ENCODE data around the gene SPEF1. TPM values are rescaled to one million over a fixed set of nuclear protein-coding genes. Genes with fewer than 3 reads are reported as not detected.
A peak's percentile ranks its signal among the peaks of the same experiment; 100 is the strongest.

The SPEF1 gene
- total and polyA plus RNA-seq, 2 of the 13 experiments (the other 11 are each of a cell fraction or from before 2014, with no cell fraction given), result 0.11 to 0.27 TPM

- no peak for TF ChIP-seq BCLAF1 (IDR thresholded peaks at IDR 0.05)
- TF ChIP-seq ZNF644 (CRISPR knock-in tag; IDR thresholded peaks at IDR 0.05; ENCODE audit: low read depth), result no peak
- peak; percentile 91 for TF ChIP-seq THAP11 (CRISPR knock-in tag; IDR thresholded peaks at IDR 0.05)
- TF ChIP-seq ZNF496 (CRISPR knock-in tag; IDR thresholded peaks at IDR 0.05; ENCODE audit: insufficient replicate concordance), result no peak
- no peak for TF ChIP-seq MAFF (IDR thresholded peaks at IDR 0.05; ENCODE audit: low read depth, low read length)
- no peak for TF ChIP-seq CEBPB (IDR thresholded peaks at IDR 0.05; ENCODE audit: borderline replicate concordance, low read depth, low read length)
- TF ChIP-seq HHEX (CRISPR knock-in tag; IDR thresholded peaks at IDR 0.05), result no peak
- 0 out of 2 replicates have a peak, but pooled peaks have one; percentile 31 for TF ChIP-seq SIX1 (CRISPR knock-in tag; IDR thresholded peaks at IDR 0.05; ENCODE audit: borderline replicate concordance)
- TF ChIP-seq ZSCAN21 (CRISPR knock-in tag; IDR thresholded peaks at IDR 0.05; ENCODE audit: borderline replicate concordance), result peak; percentile 98
- TF ChIP-seq KIAA2018 (CRISPR knock-in tag; IDR thresholded peaks at IDR 0.05; ENCODE audit: borderline replicate concordance), result no peak; the same call in 1 of the 2 replicates
- TF ChIP-seq LRRFIP1 (CRISPR knock-in tag; conservative IDR thresholded peaks at IDR 0.05), result 0 out of 2 replicates have a peak, but pooled peaks have one; percentile 20
- no peak for TF ChIP-seq TCF12 (IDR thresholded peaks at IDR 0.05)
- TF ChIP-seq TCF12 (CRISPR knock-in tag; IDR thresholded peaks at IDR 0.05), result peak; percentile 92
- no peak for TF ChIP-seq ZNF3 (CRISPR knock-in tag; IDR thresholded peaks at IDR 0.05)
Measured at GRCh38 chr20:3767427-3768341, 13.6 kb downstream of the SPEF1 start, which contains the start of gene ADISSP (continued).
